ENCODE results near the gene NOX4. TPM values are rescaled to one million over a fixed set of nuclear protein-coding genes. Genes with fewer than 3 reads are reported as not detected.

The NOX4 gene
- total RNA-seq, 1 donor from 2014 or later = 3.3 TPM

DNA sequence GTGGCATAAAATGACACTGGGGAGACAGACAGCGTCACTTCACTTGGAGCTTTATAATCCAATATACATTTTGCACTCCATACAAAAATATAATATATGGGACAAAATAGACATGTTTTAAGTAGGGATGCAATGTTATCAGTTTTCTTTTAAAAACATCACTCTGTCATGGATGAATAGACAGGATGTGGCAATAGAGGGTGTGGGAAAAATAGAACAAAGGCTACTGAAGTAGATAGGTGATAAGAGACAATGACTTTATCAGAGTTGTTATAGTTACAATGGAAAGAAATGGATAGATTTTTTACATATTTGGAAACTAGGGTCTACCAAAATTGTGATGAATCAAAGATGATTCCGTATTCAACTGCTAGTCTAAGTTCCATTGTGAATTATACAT is 13.1 kb upstream of the NOX4 start:
- H3K27me3 ChIP-seq = no peaks in the 10 kb centered on the region
- H3K36me3 ChIP-seq = no peaks in the 10 kb centered on the region
- no peak overlapping the region for H3K4me2 ChIP-seq
- H4K20me1 ChIP-seq (ENCODE audit: low read depth) = no peaks in the 10 kb centered on the region
- no peak for DNase-seq (ENCODE audit: low spot score)
- H3K4me3 Mint-ChIP-seq = no peak overlapping the region
- TF ChIP-seq, protein P1, sequence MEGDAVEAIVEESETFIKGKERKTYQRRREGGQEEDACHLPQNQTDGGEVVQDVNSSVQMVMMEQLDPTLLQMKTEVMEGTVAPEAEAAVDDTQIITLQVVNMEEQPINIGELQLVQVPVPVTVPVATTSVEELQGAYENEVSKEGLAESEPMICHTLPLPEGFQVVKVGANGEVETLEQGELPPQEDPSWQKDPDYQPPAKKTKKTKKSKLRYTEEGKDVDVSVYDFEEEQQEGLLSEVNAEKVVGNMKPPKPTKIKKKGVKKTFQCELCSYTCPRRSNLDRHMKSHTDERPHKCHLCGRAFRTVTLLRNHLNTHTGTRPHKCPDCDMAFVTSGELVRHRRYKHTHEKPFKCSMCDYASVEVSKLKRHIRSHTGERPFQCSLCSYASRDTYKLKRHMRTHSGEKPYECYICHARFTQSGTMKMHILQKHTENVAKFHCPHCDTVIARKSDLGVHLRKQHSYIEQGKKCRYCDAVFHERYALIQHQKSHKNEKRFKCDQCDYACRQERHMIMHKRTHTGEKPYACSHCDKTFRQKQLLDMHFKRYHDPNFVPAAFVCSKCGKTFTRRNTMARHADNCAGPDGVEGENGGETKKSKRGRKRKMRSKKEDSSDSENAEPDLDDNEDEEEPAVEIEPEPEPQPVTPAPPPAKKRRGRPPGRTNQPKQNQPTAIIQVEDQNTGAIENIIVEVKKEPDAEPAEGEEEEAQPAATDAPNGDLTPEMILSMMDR (IDR thresholded peaks at IDR 0.05) = no peak
- TF ChIP-seq EZH2phosphoT487 (IDR thresholded peaks at IDR 0.05) (no peak), EZH2 (IDR thresholded peaks at IDR 0.05) (no peak)
- H3K27ac ChIP-seq = no peak overlapping the region
- peaks cover 7% of the 10 kb centered on the region for H3K4me1 ChIP-seq
- no peaks in the 10 kb centered on the region for H3K27me3 Mint-ChIP-seq (ENCODE audit: insufficient read depth, low read depth)
- H3K27ac Mint-ChIP-seq = no peak overlapping the region
- peaks cover 8% of the 10 kb centered on the region for H3K4me1 Mint-ChIP-seq
- no peak overlapping the region for H2AFZ ChIP-seq (replicated peaks)
- H3K9ac ChIP-seq = no peak overlapping the region
- H3K9me3 Mint-ChIP-seq = no peaks in the 10 kb centered on the region
- no peaks in the 10 kb centered on the region for H3F3A ChIP-seq (ENCODE audit: low read depth)
- no peaks in the 10 kb centered on the region for H3K9me3 ChIP-seq (ENCODE audit: low read depth)
- H3K36me3 Mint-ChIP-seq = no peaks in the 10 kb centered on the region
- H3K79me2 ChIP-seq (ENCODE audit: low read depth) = no peaks in the 10 kb centered on the region
- H3K4me3 ChIP-seq = no peak overlapping the region

GRCh38 chr11:89503422-89503821 is 12.2 kb upstream of the NOX4 start:
- no peak overlapping the region for H3K9ac ChIP-seq
- H3K4me3 ChIP-seq = no peak overlapping the region
- no peaks in the 10 kb centered on the region for H3K27me3 ChIP-seq
- no peak overlapping the region for H2AFZ ChIP-seq (replicated peaks)
- no peak for DNase-seq (ENCODE audit: low spot score)
- no peaks in the 10 kb centered on the region for H3F3A ChIP-seq (ENCODE audit: low read depth)
- no peak overlapping the region for H3K4me2 ChIP-seq
- peaks cover 7% of the 10 kb centered on the region for H3K4me1 ChIP-seq
- no peaks in the 10 kb centered on the region for H3K36me3 Mint-ChIP-seq
- no peaks in the 10 kb centered on the region for H4K20me1 ChIP-seq (ENCODE audit: low read depth)
- TF ChIP-seq EZH2 (IDR thresholded peaks at IDR 0.05) (no peak), EZH2phosphoT487 (IDR thresholded peaks at IDR 0.05) (no peak)
- TF ChIP-seq, protein P1 (IDR thresholded peaks at IDR 0.05) = no peak
- H3K27me3 Mint-ChIP-seq (ENCODE audit: insufficient read depth, low read depth) = no peaks in the 10 kb centered on the region
- no peak overlapping the region for H3K4me3 Mint-ChIP-seq
- no peak overlapping the region for H3K27ac Mint-ChIP-seq
- no peak overlapping the region for H3K27ac ChIP-seq
- H3K9me3 Mint-ChIP-seq = no peaks in the 10 kb centered on the region
- H3K9me3 ChIP-seq (ENCODE audit: low read depth) = no peaks in the 10 kb centered on the region
- H3K79me2 ChIP-seq (ENCODE audit: low read depth) = no peaks in the 10 kb centered on the region
- no peaks in the 10 kb centered on the region for H3K36me3 ChIP-seq
- peaks cover 8% of the 10 kb centered on the region for H3K4me1 Mint-ChIP-seq

- Histone ChIP-seq H3K36me3 (no peaks in the 10 kb centered on the region), H3F3A (ENCODE audit: low read depth) (no peaks in the 10 kb centered on the region), H2AFZ (replicated peaks) (no peak overlapping the region), H3K4me3 (no peak overlapping the region), H3K9ac (no peak overlapping the region), H3K79me2 (ENCODE audit: low read depth) (no peaks in the 10 kb centered on the region), H3K27ac (no peak overlapping the region), H3K4me1 (peaks cover 7% of the 10 kb centered on the region), H3K9me3 (ENCODE audit: low read depth) (no peaks in the 10 kb centered on the region), H3K4me2 (no peak overlapping the region), H3K27me3 (no peaks in the 10 kb centered on the region), H4K20me1 (ENCODE audit: low read depth) (no peaks in the 10 kb centered on the region)
- TF ChIP-seq, protein P1 (IDR thresholded peaks at IDR 0.05) = no peak
- TF ChIP-seq EZH2 (IDR thresholded peaks at IDR 0.05) (no peak), EZH2phosphoT487 (IDR thresholded peaks at IDR 0.05) (no peak)
- Mint-ChIP-seq H3K4me3 (no peak overlapping the region), H3K9me3 (no peaks in the 10 kb centered on the region), H3K36me3 (no peaks in the 10 kb centered on the region), H3K27me3 (ENCODE audit: insufficient read depth, low read depth) (no peaks in the 10 kb centered on the region), H3K4me1 (peaks cover 8% of the 10 kb centered on the region), H3K27ac (no peak overlapping the region)
- DNase-seq (ENCODE audit: low spot score) = no peak
Observed at GRCh38 chr11:89502301-89502700, 11.1 kb upstream of the NOX4 start.

Measured in neural progenitor cell (in vitro differentiated cells).